CD4-positive, alpha-beta T cell treated with Interleukin-21 for 1 hour (primary cell): Measurements from ENCODE around the gene LMF1.

Experiments used
- DNase-seq: peaks from one replicate; pipeline ENCODE4 v3.0.0-alpha.2; 2020

LMF1 gene

GRCh38 chr16:877242-878071 is 93.3 kb downstream of the LMF1 start:
- peak; percentile 3 for DNase-seq

- no peak for DNase-seq
Observed at GRCh38 chr16:876523-877241, 94.1 kb downstream of the LMF1 start.

GRCh38 chr16:876041-876335 is 94.8 kb downstream of the LMF1 start:
- DNase-seq: no peak

GRCh38 chr16:875182-876040 is 95.4 kb downstream of the LMF1 start:
- DNase-seq: no peak

- DNase-seq: no peak
Observed at GRCh38 chr16:874366-875181, 96.2 kb downstream of the LMF1 start.

GRCh38 chr16:873889-874288 is 96.9 kb downstream of the LMF1 start:
- DNase-seq: no peak

- DNase-seq: no peak
Observed at GRCh38 chr16:873243-873661, 97.5 kb downstream of the LMF1 start.

- DNase-seq: no peak
Observed at GRCh38 chr16:872436-873242, 98.1 kb downstream of the LMF1 start.

- no peak for DNase-seq
Observed at GRCh38 chr16:871562-872345, 99.0 kb downstream of the LMF1 start.

- DNase-seq: no peak
Observed at GRCh38 chr16:870856-871561, 99.8 kb downstream of the LMF1 start.

- no peak for DNase-seq
Observed at GRCh38 chr16:869823-870641, 100.8 kb downstream of the LMF1 start.

- no peak for DNase-seq
Observed at GRCh38 chr16:868846-869822, 101.7 kb downstream of the LMF1 start.

- no peak for DNase-seq
Observed at GRCh38 chr16:868386-868755, 102.4 kb downstream of the LMF1 start.

- no peak for DNase-seq
Observed at GRCh38 chr16:867421-868385, 103.1 kb downstream of the LMF1 start.

- DNase-seq: no peak
Observed at GRCh38 chr16:866252-866896, 104.4 kb downstream of the LMF1 start.

GRCh38 chr16:865026-865425 is 105.8 kb downstream of the LMF1 start:
- no peak for DNase-seq
